Mucosa of descending colon (tissue), 3 donors: ENCODE measurements around the gene ARF1. TPM values are rescaled to one million over a fixed set of nuclear protein-coding genes. Genes with fewer than 3 reads are reported as not detected.
A peak's percentile ranks its signal among the peaks of the same experiment; 100 is the strongest.

Source experiments
- ATAC-seq: fragments of 200-7000 bp; cut with Tn5 transposase; one replicate; pipeline ENCODE4 v1.9.1; 2020; ENCODE audit warnings: mild to moderate bottlenecking, moderate library complexity
- DNase-seq, 3 donors: peaks; one replicate each; pipeline ENCODE4 v3.0.0-alpha.2; 2020
- H3K36me3 ChIP-seq: fragments of 200-600 bp; one replicate; pipeline ENCODE4 v1.8.0; 2021; ENCODE audit warnings: low read depth, mild to moderate bottlenecking
- H3K4me1 ChIP-seq: fragments of 200-600 bp; one replicate; pipeline ENCODE4 v1.8.0; 2021; ENCODE audit warnings: low read depth, mild to moderate bottlenecking
- H3K4me3 ChIP-seq: fragments of 200-600 bp; one replicate; pipeline ENCODE4 v1.8.0; 2021; ENCODE audit warnings: mild to moderate bottlenecking
- H3K9me3 ChIP-seq: fragments of 200-600 bp; one replicate; pipeline ENCODE4 v1.8.0; 2021; ENCODE audit warnings: mild to moderate bottlenecking
- intact Hi-C, 2 donors: fragments of 100-400 bp; cut with DNase I in 1 of 2; cut with micrococcal nuclease in 1 of 2; formaldehyde crosslinking; loops; one replicate each; pipeline versions ENCODE4 v1.11.0 to v1.11.1; 2022; cut with DNase I, micrococcal nuclease
- total RNA-seq, 3 donors: library from RNA; stranded (reverse); fragmentation: NEBNext Ultra II Directional in 2 of 3; extraction: Animal tissue kit (Norgen Biotek cat#: 25700) in 2 of 3; gene quantifications; one replicate each; pipeline versions ENCODE4 v1.2.1 to v1.2.4, GENCODE V29; 2021 to 2023
- TF ChIP-seq, protein P1 (sequence below): fragments of 200-600 bp; IDR thresholded peaks from one replicate; pipeline ENCODE4 v1.8.0; 2022; ENCODE audit warnings: antibody characterized with exemption, mild to moderate bottlenecking
- donor health status: DM: no; HTN: no; CAD: no; lungs with moderate emphysema.
- donor health status: DM: no; HTN: no; CAD: no.
- donor health status: DM: no; HTN: yes; CAD: no.

ARF1 gene
- total RNA-seq, 3 donors from 2014 or later = 339 to 490 (median 479) TPM

DNA sequence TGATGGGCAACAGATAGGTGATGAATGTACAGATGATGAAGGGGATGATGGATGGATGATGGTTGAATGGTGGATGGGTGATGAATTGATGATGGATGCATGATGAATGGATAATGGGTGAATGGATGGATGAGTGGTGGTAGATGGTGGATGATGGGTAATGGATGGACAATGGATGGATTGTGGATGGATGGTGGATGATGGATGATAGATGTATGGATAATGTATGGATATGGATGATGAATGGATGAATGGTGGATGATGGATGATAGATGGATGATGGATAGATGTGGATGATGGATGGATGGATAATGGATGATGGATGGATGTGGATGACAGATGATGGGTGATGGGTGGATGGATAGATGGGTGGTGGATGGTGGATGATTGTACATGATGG is 40.0 kb upstream of the ARF1 start:
- no peaks in the 10 kb centered on the region for H3K36me3 ChIP-seq
- DNase-seq (no peak), ATAC-seq (no peak)
- intact Hi-C loops = no loop called here
- no peak overlapping the region for H3K4me3 ChIP-seq
- no peaks in the 10 kb centered on the region for H3K9me3 ChIP-seq
- TF ChIP-seq, protein P1, sequence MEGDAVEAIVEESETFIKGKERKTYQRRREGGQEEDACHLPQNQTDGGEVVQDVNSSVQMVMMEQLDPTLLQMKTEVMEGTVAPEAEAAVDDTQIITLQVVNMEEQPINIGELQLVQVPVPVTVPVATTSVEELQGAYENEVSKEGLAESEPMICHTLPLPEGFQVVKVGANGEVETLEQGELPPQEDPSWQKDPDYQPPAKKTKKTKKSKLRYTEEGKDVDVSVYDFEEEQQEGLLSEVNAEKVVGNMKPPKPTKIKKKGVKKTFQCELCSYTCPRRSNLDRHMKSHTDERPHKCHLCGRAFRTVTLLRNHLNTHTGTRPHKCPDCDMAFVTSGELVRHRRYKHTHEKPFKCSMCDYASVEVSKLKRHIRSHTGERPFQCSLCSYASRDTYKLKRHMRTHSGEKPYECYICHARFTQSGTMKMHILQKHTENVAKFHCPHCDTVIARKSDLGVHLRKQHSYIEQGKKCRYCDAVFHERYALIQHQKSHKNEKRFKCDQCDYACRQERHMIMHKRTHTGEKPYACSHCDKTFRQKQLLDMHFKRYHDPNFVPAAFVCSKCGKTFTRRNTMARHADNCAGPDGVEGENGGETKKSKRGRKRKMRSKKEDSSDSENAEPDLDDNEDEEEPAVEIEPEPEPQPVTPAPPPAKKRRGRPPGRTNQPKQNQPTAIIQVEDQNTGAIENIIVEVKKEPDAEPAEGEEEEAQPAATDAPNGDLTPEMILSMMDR = no peak
- peaks cover 3% of the 10 kb centered on the region for H3K4me1 ChIP-seq

DNA sequence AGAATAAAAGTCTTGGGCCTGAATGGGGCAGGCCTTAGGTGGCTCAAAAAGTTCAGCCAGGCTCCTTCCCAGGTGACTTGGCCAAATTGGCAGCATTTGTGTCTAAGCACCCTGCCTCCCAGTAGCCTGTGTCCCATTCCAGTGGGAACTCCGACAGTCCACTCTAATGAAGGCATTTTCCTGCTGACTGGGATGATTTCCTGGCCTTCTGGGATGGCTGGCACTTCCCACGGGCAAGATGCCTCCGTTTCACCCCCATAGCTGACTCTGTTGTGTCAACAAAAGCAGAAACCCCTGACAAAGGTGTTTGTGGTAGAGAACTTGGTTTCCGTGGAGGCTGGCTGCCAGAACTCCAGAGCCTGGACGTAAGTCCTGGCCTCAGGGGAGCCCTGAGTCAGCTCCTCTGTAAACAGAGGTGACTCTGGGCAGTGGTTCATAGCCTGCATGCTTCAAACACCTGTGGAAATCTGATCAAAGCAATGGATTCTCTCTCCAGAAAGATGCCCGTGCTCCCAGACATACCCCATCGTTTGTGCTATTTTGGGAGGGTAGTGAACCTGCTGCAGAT is 39.1 kb upstream of the ARF1 start:
- TF ChIP-seq, protein P1 = no peak
- DNase-seq = peak in 1 of 3 donors; percentile 4
- ATAC-seq = no peak
- Histone ChIP-seq H3K4me3 (no peak overlapping the region), H3K4me1 (no peaks in the 10 kb centered on the region), H3K36me3 (no peaks in the 10 kb centered on the region), H3K9me3 (no peaks in the 10 kb centered on the region)
- intact Hi-C loops = no loop called here

DNA sequence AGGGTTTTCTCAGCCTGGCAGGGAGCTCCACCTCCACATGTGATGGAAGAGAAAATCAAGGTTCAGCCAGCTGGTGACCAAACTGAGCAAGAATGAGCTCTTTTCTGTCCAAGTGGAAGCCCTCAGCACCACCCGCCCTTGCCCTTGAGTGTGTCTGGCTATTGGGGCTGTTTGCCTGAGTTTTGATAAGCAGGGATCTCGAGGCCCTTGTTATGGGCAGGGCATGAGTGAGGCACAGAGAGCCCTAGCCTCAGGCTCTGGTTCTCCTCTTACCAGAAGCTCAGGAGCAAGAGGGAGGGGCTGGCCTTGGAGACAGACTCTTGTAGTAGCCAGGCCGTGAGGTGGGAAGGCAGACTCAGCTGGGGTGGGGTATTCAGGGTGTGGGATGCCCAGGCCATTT is 37.5 kb upstream of the ARF1 start:
- DNase-seq (no peak), ATAC-seq (no peak)
- TF ChIP-seq, protein P1 = no peak
- Histone ChIP-seq H3K4me3 (no peak overlapping the region), H3K36me3 (no peaks in the 10 kb centered on the region), H3K4me1 (no peaks in the 10 kb centered on the region), H3K9me3 (no peaks in the 10 kb centered on the region)
- intact Hi-C loops = no loop called here

DNA sequence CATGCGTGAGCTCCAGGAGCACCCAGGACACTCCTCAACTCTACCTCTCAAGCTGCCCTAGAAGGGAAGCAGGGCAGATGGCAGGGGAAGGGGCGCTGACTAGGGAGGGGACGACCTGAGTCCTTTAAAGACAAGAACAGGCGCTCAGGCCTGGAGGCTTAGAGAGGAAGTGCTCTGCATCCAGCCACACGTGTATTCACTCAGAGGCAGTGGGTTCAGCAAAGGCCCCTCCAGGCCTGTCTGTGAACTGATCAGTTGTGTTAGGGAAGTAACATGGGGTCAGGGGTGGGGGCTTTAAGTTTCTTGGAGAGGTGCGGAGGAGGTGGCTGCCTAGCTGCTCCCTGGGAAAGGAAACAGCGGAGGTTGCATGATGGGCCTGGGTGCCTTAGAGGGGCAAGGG is 37.1 kb upstream of the ARF1 start:
- TF ChIP-seq, protein P1 = no peak
- Histone ChIP-seq H3K4me1 (no peaks in the 10 kb centered on the region), H3K36me3 (no peaks in the 10 kb centered on the region), H3K9me3 (no peaks in the 10 kb centered on the region), H3K4me3 (no peak overlapping the region)
- ATAC-seq (no peak), DNase-seq (no peak)
- intact Hi-C loops = no loop called here

DNA sequence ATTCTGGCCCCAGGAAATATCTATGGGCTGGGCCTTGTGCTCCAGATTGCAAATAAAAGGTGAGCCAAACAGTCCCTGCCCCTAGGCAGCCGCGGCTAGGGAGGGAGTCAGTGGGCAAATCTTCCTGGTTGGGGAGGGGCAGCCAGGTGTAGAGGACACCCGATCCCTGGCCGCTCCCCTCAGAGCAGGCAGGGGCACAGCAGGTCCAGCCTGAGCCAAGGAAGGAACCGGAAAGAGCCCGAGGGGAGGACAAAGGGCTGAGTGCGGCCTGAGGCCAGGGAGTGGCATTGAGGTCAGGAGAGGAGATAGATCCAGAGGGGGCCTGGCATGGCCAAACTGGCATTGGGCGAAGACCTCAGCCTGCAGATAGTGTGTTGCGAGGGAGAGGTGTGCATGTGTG is 36.6 kb upstream of the ARF1 start:
- Histone ChIP-seq H3K4me3 (no peak overlapping the region), H3K36me3 (no peaks in the 10 kb centered on the region), H3K9me3 (no peaks in the 10 kb centered on the region), H3K4me1 (no peaks in the 10 kb centered on the region)
- ATAC-seq (peak; percentile 38), DNase-seq (peak in 2 of 3 donors; percentile 19 to 40)
- TF ChIP-seq, protein P1 = no peak
- intact Hi-C loops = no loop called here
